HCT116 (cell line): Measurements from ENCODE around the gene DHODH. TPM values are rescaled to one million over a fixed set of nuclear protein-coding genes. Genes with fewer than 3 reads are reported as not detected.

Experiments used
- ATAC-seq: fragments of 200-7000 bp; cut with Tn5 transposase; 2 replicates; pipeline ENCODE4 v1.9.1; 2020; ENCODE audit warnings: mild to moderate bottlenecking, moderate library complexity
- BruUV-seq: library from RNA; stranded (reverse); fragments of 400-500 nt; replicated peaks from 2 replicates; lab custom pipeline; 2021; lab: Mats Ljungman, UMichigan
- CTCF ChIA-PET: fragments of 300-600 bp; sonication (Branson Sonifier 250); formaldehyde crosslinking; loops from one replicate; lab custom pipeline; 2021; ENCODE audit warnings: antibody characterized with exemption; lab: Charles Lee
- POLR2A ChIA-PET: fragments of 300-600, 350-600 bp; sonication (Branson Sonifier 250); formaldehyde crosslinking; loops from one replicate; lab custom pipeline; 2021; ENCODE audit warnings: antibody characterized with exemption; lab: Charles Lee
- RAD21 ChIA-PET, 2 experiments: fragments of 300-600 bp; sonication (Branson Sonifier 250); formaldehyde crosslinking; loops; one replicate each; lab custom pipeline; 2023; ENCODE audit warnings: low total read pairs in 2 of 2; ENCODE audit not compliant: uncharacterized antibody in 2 of 2, unreplicated experiment in 2 of 2, low non-redundant PET in 1 of 2; lab: Charles Lee
- DNase-seq: peaks from one replicate; pipeline ENCODE4 v3.0.0-alpha.2; 2010; ENCODE audit warnings: low read depth, low spot score
- H2AFZ ChIP-seq: fragments of 200-600 bp; shearing (Covaris generic), sonication (generic); 2 replicates; pipeline ENCODE4 v1.6.1; 2017; ENCODE audit warnings: low read depth, mixed run types, mixed read lengths, antibody characterized with exemption, low read length; ENCODE audit not compliant: poor library complexity, severe bottlenecking
- H3K27ac ChIP-seq: 2 replicates; pipeline ENCODE4 v1.5.1; 2012; ENCODE audit warnings: low read depth, low read length
- H3K27me3 ChIP-seq: fragments of 200-600 bp; sonication (generic); 2 replicates; pipeline ENCODE4 v1.6.1; 2016; ENCODE audit warnings: mixed run types, low read length, mixed read lengths; ENCODE audit not compliant: insufficient read depth
- H3K36me3 ChIP-seq, 2 experiments: fragments of 200-500 bp in 1 of 2; fragments of 200-600 bp in 1 of 2; sonication (Bioruptor generic) in 1 of 2; sonication (generic) in 1 of 2; 2 replicates each; pipeline versions ENCODE4 v1.5.1 to v1.6.1; 2014 to 2016; ENCODE audit warnings: low read length in 2 of 2, inconsistent platforms in 1 of 2, mixed read lengths in 1 of 2, mixed run types in 1 of 2; ENCODE audit not compliant: insufficient read depth in 2 of 2, control insufficient read depth in 1 of 2
- H3K4me1 ChIP-seq, 2 experiments: fragments of 200-600 bp in 1 of 2; sonication (generic) in 1 of 2; 2 replicates each; pipeline versions ENCODE4 v1.5.1 to v1.6.1; 2012 to 2017; ENCODE audit warnings: low read length in 2 of 2, inconsistent platforms in 1 of 2, mild to moderate bottlenecking in 1 of 2, mixed read lengths in 1 of 2, mixed run types in 1 of 2, moderate library complexity in 1 of 2; ENCODE audit not compliant: insufficient read depth in 2 of 2, control insufficient read depth in 1 of 2
- H3K4me2 ChIP-seq: fragments of 200-600 bp; sonication (generic); 2 replicates; pipeline ENCODE4 v1.6.1; 2017; ENCODE audit warnings: mixed run types, low read length, mixed read lengths
- H3K4me3 ChIP-seq, 2 experiments: fragments of 200-600 bp in 1 of 2; sonication (generic) in 1 of 2; replicated peaks in 1 of 2; 2 replicates each; pipeline ENCODE4 v1.5.1; 2011 to 2016; ENCODE audit warnings: low read length in 2 of 2, control low read depth in 1 of 2, low read depth in 1 of 2, mild to moderate bottlenecking in 1 of 2, mixed read lengths in 1 of 2, mixed run types in 1 of 2
- H3K79me2 ChIP-seq: fragments of 200-600 bp; sonication (generic); 2 replicates; pipeline ENCODE4 v1.6.1; 2017; ENCODE audit warnings: mild to moderate bottlenecking, mixed run types, low read length, moderate library complexity, mixed read lengths; ENCODE audit not compliant: insufficient read depth
- H3K9ac ChIP-seq: fragments of 200-600 bp; sonication (generic); 2 replicates; pipeline ENCODE4 v1.6.1; 2016; ENCODE audit warnings: low read length, mixed read lengths
- H3K9me2 ChIP-seq: fragments of 200-600 bp; sonication (generic), shearing (Covaris generic); 2 replicates; pipeline ENCODE4 v1.6.1; 2017; ENCODE audit warnings: mixed run types, mild to moderate bottlenecking, moderate library complexity; ENCODE audit not compliant: insufficient read depth
- H3K9me3 ChIP-seq, 2 experiments: fragments of 200-500 bp in 1 of 2; fragments of 200-600 bp in 1 of 2; sonication (Bioruptor generic) in 1 of 2; sonication (generic) in 1 of 2; 2 replicates each; pipeline ENCODE4 v1.6.1; 2014 to 2017; ENCODE audit warnings: low read length in 2 of 2, mixed read lengths in 2 of 2, inconsistent platforms in 1 of 2, low read depth in 1 of 2, mild to moderate bottlenecking in 1 of 2, mixed run types in 1 of 2, moderate library complexity in 1 of 2; ENCODE audit not compliant: control insufficient read depth in 1 of 2, insufficient read depth in 1 of 2
- H4K20me1 ChIP-seq: fragments of 200-600 bp; sonication (generic), shearing (Covaris generic); 2 replicates; pipeline ENCODE4 v1.6.1; 2017; ENCODE audit warnings: mixed run types, mild to moderate bottlenecking, moderate library complexity; ENCODE audit not compliant: insufficient read depth
- CBX3 ChIP-seq: IDR thresholded peaks from 2 replicates; pipeline ENCODE4 v1.6.1; 2012; ENCODE audit warnings: low read depth
- CEBPB ChIP-seq: IDR thresholded peaks from 2 replicates; pipeline ENCODE4 v1.6.1; 2012; ENCODE audit warnings: low read depth
- EGR1 ChIP-seq: IDR thresholded peaks from 2 replicates; pipeline ENCODE4 v1.6.1; 2012; ENCODE audit warnings: low read depth
- ELF1 ChIP-seq: IDR thresholded peaks from 2 replicates; pipeline ENCODE4 v1.6.1; 2012; ENCODE audit warnings: low read depth, borderline replicate concordance
- FOSL1 ChIP-seq: IDR thresholded peaks from 2 replicates; pipeline ENCODE4 v1.6.1; 2012; ENCODE audit warnings: low read depth
- POLR2A ChIP-seq: IDR thresholded peaks from 2 replicates; pipeline ENCODE4 v1.7.0; 2011; ENCODE audit warnings: borderline replicate concordance; ENCODE audit not compliant: insufficient read depth, insufficient read length; ENCODE audit errors: extremely low read depth
- POLR2AphosphoS5 ChIP-seq: IDR thresholded peaks from 2 replicates; pipeline ENCODE4 v1.6.1; 2011; ENCODE audit warnings: mild to moderate bottlenecking, low read depth, low read length, moderate library complexity
- ZNF274 ChIP-seq: fragments of 200-500 bp; sonication (Bioruptor generic); IDR thresholded peaks from 2 replicates; pipeline ENCODE4 v1.6.1; 2014; ENCODE audit warnings: mild to moderate bottlenecking, low read depth, low read length, inconsistent platforms
- intact Hi-C: fragments of 100-400 bp; cut with micrococcal nuclease; formaldehyde crosslinking; loops from 2 replicates; pipeline ENCODE4 v1.10.0; 2022
- total RNA-seq: library from RNA; stranded (reverse); gene quantifications from one replicate; pipeline ENCODE4 v1.2.1, GENCODE V29; 2021; ENCODE audit not compliant: unreplicated experiment
- TF ChIP-seq, protein P1 (sequence below): IDR thresholded peaks from 2 replicates; pipeline ENCODE4 v1.6.1; 2012
- TF ChIP-seq, protein P2 (sequence below): IDR thresholded peaks from 2 replicates; pipeline ENCODE4 v1.6.1; 2011; ENCODE audit warnings: mild to moderate bottlenecking, low read length, moderate library complexity; ENCODE audit not compliant: insufficient replicate concordance; ENCODE audit errors: extremely low read depth
- TF ChIP-seq, protein P3 (sequence below), 3 experiments: fragments of 200-600 bp in 1 of 3; sonication (generic) in 1 of 3; IDR thresholded peaks in 2 of 3; conservative IDR thresholded peaks in 1 of 3; 2 replicates each; pipeline ENCODE4 v1.5.1; 2012 to 2017; ENCODE audit warnings: low read depth in 2 of 3, low read length in 2 of 3, antibody characterized with exemption in 1 of 3, borderline replicate concordance in 1 of 3, control low read depth in 1 of 3, mild to moderate bottlenecking in 1 of 3, mixed read lengths in 1 of 3, mixed run types in 1 of 3, moderate library complexity in 1 of 3; ENCODE audit not compliant: insufficient read depth in 1 of 3

DHODH gene
- total RNA-seq, 1 experiment from 2014 or later = 22.1 TPM

DNA sequence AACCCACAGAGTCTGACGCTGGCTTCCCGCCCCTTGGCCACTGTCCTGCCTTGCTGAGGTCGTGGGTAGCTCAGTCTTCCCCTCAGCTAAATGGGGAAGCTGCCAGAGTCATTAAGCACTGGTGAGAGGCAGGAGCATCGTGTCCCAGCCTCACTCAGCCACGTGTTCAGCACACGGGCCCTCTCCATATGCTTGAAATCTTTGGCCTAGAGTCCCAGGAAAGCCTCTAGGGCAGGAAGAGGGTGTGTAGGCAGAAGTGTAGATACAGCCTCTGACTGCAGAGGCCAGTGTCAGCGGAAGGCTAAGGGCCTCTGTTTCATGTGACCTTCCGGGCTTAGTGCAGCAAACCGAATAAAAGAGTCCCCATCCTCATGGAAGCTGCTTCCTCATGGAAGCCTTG, 4.1 kb downstream of the DHODH start:
- Histone ChIP-seq H3K27ac (no peak overlapping the region), H3K4me2 (no peak overlapping the region), H3K4me3 (no peak overlapping the region), H2AFZ (no peak overlapping the region), H3K27me3 (no peaks in the 10 kb centered on the region), H4K20me1 (no peaks in the 10 kb centered on the region), H3K9me2 (no peaks in the 10 kb centered on the region), H3K9me3 (no peaks in the 10 kb centered on the region), H3K9ac (no peak overlapping the region), H3K79me2 (peaks cover 26% of the 10 kb centered on the region), H3K4me1 (peaks cover 4 to 5% of the 10 kb centered on the region in 2 experiments; a peak in 3 of 4 replicates), H3K36me3 (peaks cover 4 to 24% of the 10 kb centered on the region in 2 experiments; a peak in 2 of 4 replicates)
- ChIA-PET POLR2A (no interaction called here), RAD21 (no interaction called here), CTCF (no interaction called here)
- no TSS peak for BruUV-seq
- ATAC-seq (no peak), DNase-seq (no peak)
- intact Hi-C loops = no loop called here
- TF ChIP-seq FOSL1 (no peak), POLR2AphosphoS5 (no peak), CEBPB (no peak), CBX3 (no peak), EGR1 (no peak), ELF1 (no peak), POLR2A (no peak), ZNF274 (no peak)
- TF ChIP-seq, protein P1, sequence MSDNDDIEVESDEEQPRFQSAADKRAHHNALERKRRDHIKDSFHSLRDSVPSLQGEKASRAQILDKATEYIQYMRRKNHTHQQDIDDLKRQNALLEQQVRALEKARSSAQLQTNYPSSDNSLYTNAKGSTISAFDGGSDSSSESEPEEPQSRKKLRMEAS = no peak
- TF ChIP-seq, protein P2, sequence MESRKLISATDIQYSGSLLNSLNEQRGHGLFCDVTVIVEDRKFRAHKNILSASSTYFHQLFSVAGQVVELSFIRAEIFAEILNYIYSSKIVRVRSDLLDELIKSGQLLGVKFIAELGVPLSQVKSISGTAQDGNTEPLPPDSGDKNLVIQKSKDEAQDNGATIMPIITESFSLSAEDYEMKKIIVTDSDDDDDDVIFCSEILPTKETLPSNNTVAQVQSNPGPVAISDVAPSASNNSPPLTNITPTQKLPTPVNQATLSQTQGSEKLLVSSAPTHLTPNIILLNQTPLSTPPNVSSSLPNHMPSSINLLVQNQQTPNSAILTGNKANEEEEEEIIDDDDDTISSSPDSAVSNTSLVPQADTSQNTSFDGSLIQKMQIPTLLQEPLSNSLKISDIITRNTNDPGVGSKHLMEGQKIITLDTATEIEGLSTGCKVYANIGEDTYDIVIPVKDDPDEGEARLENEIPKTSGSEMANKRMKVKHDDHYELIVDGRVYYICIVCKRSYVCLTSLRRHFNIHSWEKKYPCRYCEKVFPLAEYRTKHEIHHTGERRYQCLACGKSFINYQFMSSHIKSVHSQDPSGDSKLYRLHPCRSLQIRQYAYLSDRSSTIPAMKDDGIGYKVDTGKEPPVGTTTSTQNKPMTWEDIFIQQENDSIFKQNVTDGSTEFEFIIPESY = no peak
- TF ChIP-seq, protein P3, sequence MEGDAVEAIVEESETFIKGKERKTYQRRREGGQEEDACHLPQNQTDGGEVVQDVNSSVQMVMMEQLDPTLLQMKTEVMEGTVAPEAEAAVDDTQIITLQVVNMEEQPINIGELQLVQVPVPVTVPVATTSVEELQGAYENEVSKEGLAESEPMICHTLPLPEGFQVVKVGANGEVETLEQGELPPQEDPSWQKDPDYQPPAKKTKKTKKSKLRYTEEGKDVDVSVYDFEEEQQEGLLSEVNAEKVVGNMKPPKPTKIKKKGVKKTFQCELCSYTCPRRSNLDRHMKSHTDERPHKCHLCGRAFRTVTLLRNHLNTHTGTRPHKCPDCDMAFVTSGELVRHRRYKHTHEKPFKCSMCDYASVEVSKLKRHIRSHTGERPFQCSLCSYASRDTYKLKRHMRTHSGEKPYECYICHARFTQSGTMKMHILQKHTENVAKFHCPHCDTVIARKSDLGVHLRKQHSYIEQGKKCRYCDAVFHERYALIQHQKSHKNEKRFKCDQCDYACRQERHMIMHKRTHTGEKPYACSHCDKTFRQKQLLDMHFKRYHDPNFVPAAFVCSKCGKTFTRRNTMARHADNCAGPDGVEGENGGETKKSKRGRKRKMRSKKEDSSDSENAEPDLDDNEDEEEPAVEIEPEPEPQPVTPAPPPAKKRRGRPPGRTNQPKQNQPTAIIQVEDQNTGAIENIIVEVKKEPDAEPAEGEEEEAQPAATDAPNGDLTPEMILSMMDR (IDR thresholded peaks at IDR 0.05 in 2 of 3, conservative IDR thresholded peaks at IDR 0.05 in 1 of 3; ENCODE audit: borderline replicate concordance in 1 of 3, insufficient read depth in 1 of 3, low read depth in 2 of 3, low read length in 2 of 3) = no peak
- TF ChIP-seq, all 23 proteins: peak for 0
